ENCODE data around the gene KLHL29. TPM values are rescaled to one million over a fixed set of nuclear protein-coding genes. Genes with fewer than 3 reads are reported as not detected.

Gene KLHL29
- total RNA-seq, 1 experiment from 2014 or later: 2.4 TPM

DNA sequence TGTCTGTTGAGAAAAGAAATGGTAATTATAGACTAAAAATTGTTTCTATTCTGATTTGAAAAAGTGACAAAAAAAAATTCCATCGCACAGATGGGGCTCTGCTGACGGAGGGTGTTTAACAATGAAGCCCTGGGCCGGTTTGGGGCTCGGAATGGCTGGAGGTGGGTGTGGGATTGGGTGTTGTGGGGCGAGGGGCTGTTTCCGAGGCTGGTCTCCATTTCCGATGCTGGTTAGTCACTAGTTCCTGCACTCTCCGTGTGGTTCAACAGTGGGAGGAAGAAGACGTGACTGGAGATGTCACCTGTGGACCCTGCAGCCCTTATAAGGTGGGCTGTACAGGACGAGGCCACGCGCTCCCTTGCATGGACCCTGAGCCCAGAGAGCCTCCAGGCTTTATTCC, 143.2 kb downstream of the KLHL29 start:
- H3K4me3 Mint-ChIP-seq: no peak overlapping the region

More for the DNA sequence above, 143.2 kb downstream of the KLHL29 start:
- no peak overlapping the region for H3K27ac ChIP-seq (ENCODE audit: insufficient read length, low read depth, low read length)
- H3K9ac ChIP-seq (ENCODE audit: extremely low read depth, insufficient read length, low read length): no peak overlapping the region
- no peaks in the 10 kb centered on the region for H3K79me2 ChIP-seq (ENCODE audit: insufficient read depth, low read length)
- H4K8ac ChIP-seq (replicated peaks; ENCODE audit: insufficient read length, low read depth, low read length): no peak overlapping the region
- no peak for DNase-seq
- H3K27me3 Mint-ChIP-seq (ENCODE audit: low read depth): no peaks in the 10 kb centered on the region; the same call in 1 of the 2 replicates
- H3K4me2 ChIP-seq (ENCODE audit: insufficient read depth, insufficient read length, low read length): no peak overlapping the region
- no peaks in the 10 kb centered on the region for H4K20me1 ChIP-seq (ENCODE audit: control insufficient read depth, insufficient read depth, insufficient read length)
- no peak overlapping the region for H2AK5ac ChIP-seq (ENCODE audit: insufficient read length, low read length)
- no peak overlapping the region for H3T11ph ChIP-seq (ENCODE audit: low read length)
- no peak overlapping the region for H2AFZ ChIP-seq (ENCODE audit: low read length)
- 0 out of 2 replicates have a peak overlapping the region, but pooled peaks have one; percentile 48 for H3K14ac ChIP-seq (ENCODE audit: insufficient read depth, low read length)
- no peak overlapping the region for H2BK5ac ChIP-seq (ENCODE audit: insufficient read length, low read length)
- peaks cover 7% of the 10 kb centered on the region for H3K4me1 ChIP-seq (ENCODE audit: insufficient read depth, low read length)
- no peak overlapping the region for H2BK15ac ChIP-seq (ENCODE audit: low read depth, low read length)
- TF ChIP-seq, protein P1, sequence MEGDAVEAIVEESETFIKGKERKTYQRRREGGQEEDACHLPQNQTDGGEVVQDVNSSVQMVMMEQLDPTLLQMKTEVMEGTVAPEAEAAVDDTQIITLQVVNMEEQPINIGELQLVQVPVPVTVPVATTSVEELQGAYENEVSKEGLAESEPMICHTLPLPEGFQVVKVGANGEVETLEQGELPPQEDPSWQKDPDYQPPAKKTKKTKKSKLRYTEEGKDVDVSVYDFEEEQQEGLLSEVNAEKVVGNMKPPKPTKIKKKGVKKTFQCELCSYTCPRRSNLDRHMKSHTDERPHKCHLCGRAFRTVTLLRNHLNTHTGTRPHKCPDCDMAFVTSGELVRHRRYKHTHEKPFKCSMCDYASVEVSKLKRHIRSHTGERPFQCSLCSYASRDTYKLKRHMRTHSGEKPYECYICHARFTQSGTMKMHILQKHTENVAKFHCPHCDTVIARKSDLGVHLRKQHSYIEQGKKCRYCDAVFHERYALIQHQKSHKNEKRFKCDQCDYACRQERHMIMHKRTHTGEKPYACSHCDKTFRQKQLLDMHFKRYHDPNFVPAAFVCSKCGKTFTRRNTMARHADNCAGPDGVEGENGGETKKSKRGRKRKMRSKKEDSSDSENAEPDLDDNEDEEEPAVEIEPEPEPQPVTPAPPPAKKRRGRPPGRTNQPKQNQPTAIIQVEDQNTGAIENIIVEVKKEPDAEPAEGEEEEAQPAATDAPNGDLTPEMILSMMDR (conservative IDR thresholded peaks at IDR 0.05): no peak
- H3K4me1 Mint-ChIP-seq: peaks cover 31 to 36% of the 10 kb centered on the region in 2 experiments
- H3K9me3 Mint-ChIP-seq: no peaks in the 10 kb centered on the region
- H2BK20ac ChIP-seq (ENCODE audit: low read depth, low read length, poor library complexity, severe bottlenecking): no peak overlapping the region
- no peaks in the 10 kb centered on the region for H3K27me3 ChIP-seq (ENCODE audit: insufficient read depth, low read length)
- no peaks in the 10 kb centered on the region for H3K79me1 ChIP-seq (ENCODE audit: insufficient read depth, low read depth, low read length, poor library complexity, severe bottlenecking)
- no peak overlapping the region for H3K23ac ChIP-seq (ENCODE audit: insufficient read length, low read depth, low read length)
- no peak overlapping the region for H3K18ac ChIP-seq (ENCODE audit: insufficient read length, low read depth, low read length)
- no peak overlapping the region for H2BK12ac ChIP-seq (ENCODE audit: insufficient read length, low read depth, low read length)
- H4K91ac ChIP-seq (ENCODE audit: insufficient read length, low read depth, low read length): no peak overlapping the region
- no peaks in the 10 kb centered on the region for H3K9me3 ChIP-seq (ENCODE audit: control insufficient read depth, low read depth, low read length)
- no peaks in the 10 kb centered on the region for H3K36me3 Mint-ChIP-seq (ENCODE audit: insufficient read depth in 1 of 3, low read depth in 3 of 3)
- no peak overlapping the region for H4K5ac ChIP-seq (ENCODE audit: insufficient read length, low read depth, low read length)
- H3K27ac Mint-ChIP-seq: no peak overlapping the region
- no peaks in the 10 kb centered on the region for H3K23me2 ChIP-seq (ENCODE audit: insufficient read length, low read depth, low read length, poor library complexity, severe bottlenecking)
- WGBS (ENCODE audit: extremely low coverage, insufficient read length, low lambda C conversion rate): no CpG with 5 or more reads among the region's 12 CpGs
- no peak overlapping the region for H3K56ac ChIP-seq (ENCODE audit: insufficient read length, low read depth, low read length)
- H2BK120ac ChIP-seq (ENCODE audit: low read depth, low read length, poor library complexity, severe bottlenecking): no peak overlapping the region
- H3K4ac ChIP-seq (ENCODE audit: low read depth, low read length): no peak overlapping the region
